Activated naive CD8-positive, alpha-beta T cell treated with anti-CD3 and anti-CD28 coated beads, Interleukin-2, amount 10 ng/mL, durations not matched to agents 7 days and 5 days (primary cell): ENCODE results near the gene NBPF3. TPM values are rescaled to one million over a fixed set of nuclear protein-coding genes. Genes with fewer than 3 reads are reported as not detected.
"Not testable (repeated sequence)": the region's sequence is repeated elsewhere in the genome, so short reads cannot be mapped to it uniquely, and the experiment has no call there.

Experiments
- ATAC-seq: fragments of 150-1000 bp; cut with Tn5 transposase; one replicate; pipeline ENCODE4 v1.10.0; 2021; ENCODE audit warnings: low read depth, moderate library complexity
- POLR2A ChIA-PET: fragments of 350-600 bp; sonication (Branson Sonifier 250); formaldehyde crosslinking; loops from one replicate; lab custom pipeline; 2021; ENCODE audit warnings: antibody characterized with exemption; lab: Charles Lee
- DNase-seq: peaks from one replicate; pipeline ENCODE4 v3.0.0; 2021
- H3K27ac Mint-ChIP-seq: one replicate; pipeline ENCODE4 v1.8.0; 2022; ENCODE audit warnings: mild to moderate bottlenecking, mixed read lengths
- H3K27me3 Mint-ChIP-seq: one replicate; pipeline ENCODE4 v1.8.0; 2022; ENCODE audit warnings: mild to moderate bottlenecking, moderate library complexity, mixed read lengths
- H3K36me3 Mint-ChIP-seq: one replicate; pipeline ENCODE4 v1.8.0; 2021; ENCODE audit warnings: mild to moderate bottlenecking, mixed read lengths
- H3K4me1 Mint-ChIP-seq: one replicate; pipeline ENCODE4 v1.8.0; 2021; ENCODE audit warnings: mixed read lengths
- H3K4me3 Mint-ChIP-seq: one replicate; pipeline ENCODE4 v1.8.0; 2022; ENCODE audit warnings: mild to moderate bottlenecking, moderate library complexity, mixed read lengths
- H3K9me3 Mint-ChIP-seq: one replicate; pipeline ENCODE4 v1.8.0; 2021; ENCODE audit warnings: mixed read lengths
- total RNA-seq, 2 experiments: library from RNA; stranded (reverse); gene quantifications; one replicate each; pipeline ENCODE4 v1.2.3, GENCODE V29; 2021

Gene NBPF3
- total RNA-seq, 2 experiments from 2014 or later: 8.5 to 12.3 TPM

GRCh38 chr1:21509351-21510112 is 69.6 kb downstream of the NBPF3 start, which contains the start of gene ALPL:
Gene ALPL, plus strand, starts transcription at chr1:21509423. Its CDS starts 44,659 bp downstream, at chr1:21554082.
- ATAC-seq: no peak
- POLR2A ChIA-PET: no interaction called here
- Mint-ChIP-seq H3K27me3 (peaks cover 48% of the 10 kb centered on the region), H3K9me3 (no peaks in the 10 kb centered on the region), H3K36me3 (no peaks in the 10 kb centered on the region), H3K27ac (peak within 1 kb of the TSS; percentile 55), H3K4me3 (peak within 1 kb of the TSS; percentile 73), H3K4me1 (peaks cover 2% of the 10 kb centered on the region)
- no peak for DNase-seq

GRCh38 chr1:21510113-21510493 is 70.2 kb downstream of the NBPF3 start:
- H3K36me3 Mint-ChIP-seq: no peaks in the 10 kb centered on the region
- H3K27ac Mint-ChIP-seq: no peak overlapping the region
- no peak for ATAC-seq
- H3K4me3 Mint-ChIP-seq: no peak overlapping the region
- DNase-seq: no peak
- H3K27me3 Mint-ChIP-seq: peaks cover 48% of the 10 kb centered on the region
- no peaks in the 10 kb centered on the region for H3K9me3 Mint-ChIP-seq
- POLR2A ChIA-PET: no interaction called here
- H3K4me1 Mint-ChIP-seq: peaks cover 2% of the 10 kb centered on the region

- Mint-ChIP-seq H3K27ac (no peak overlapping the region), H3K9me3 (no peaks in the 10 kb centered on the region), H3K36me3 (no peaks in the 10 kb centered on the region), H3K27me3 (peaks cover 48% of the 10 kb centered on the region), H3K4me1 (peaks cover 2% of the 10 kb centered on the region), H3K4me3 (no peak overlapping the region)
- ATAC-seq: no peak
- POLR2A ChIA-PET: interaction anchor here (1.2 kb wide), 1 partner anchor 24 kb away, joined by 3 read pairs; no protein-coding TSS in a partner anchor
- DNase-seq: no peak
These were observed 71.1 kb downstream of the NBPF3 start for GRCh38 chr1:21510885-21511578.

- DNase-seq: no peak
- no peak overlapping the region for H3K4me3 Mint-ChIP-seq
- POLR2A ChIA-PET: interaction anchor here (1.2 kb wide), 1 partner anchor 23 kb away, joined by 3 read pairs; no protein-coding TSS in a partner anchor
- no peaks in the 10 kb centered on the region for H3K9me3 Mint-ChIP-seq
- peaks cover 2% of the 10 kb centered on the region for H3K4me1 Mint-ChIP-seq
- H3K27ac Mint-ChIP-seq: no peak overlapping the region
- no peaks in the 10 kb centered on the region for H3K36me3 Mint-ChIP-seq
- ATAC-seq: no peak
- H3K27me3 Mint-ChIP-seq: peaks cover 43% of the 10 kb centered on the region
These were observed 71.9 kb downstream of the NBPF3 start for GRCh38 chr1:21511579-21512522.

- Mint-ChIP-seq H3K27ac (no peak overlapping the region), H3K27me3 (peaks cover 27% of the 10 kb centered on the region), H3K9me3 (no peaks in the 10 kb centered on the region), H3K36me3 (no peaks in the 10 kb centered on the region), H3K4me3 (no peak overlapping the region), H3K4me1 (no peaks in the 10 kb centered on the region)
- DNase-seq (no peak), ATAC-seq (no peak)
- POLR2A ChIA-PET: no interaction called here
These were observed 74.3 kb downstream of the NBPF3 start for GRCh38 chr1:21514245-21514644.

- Mint-ChIP-seq H3K27me3 (peaks cover 6% of the 10 kb centered on the region), H3K36me3 (no peaks in the 10 kb centered on the region), H3K4me3 (no peak overlapping the region), H3K9me3 (no peaks in the 10 kb centered on the region), H3K27ac (no peak overlapping the region), H3K4me1 (no peaks in the 10 kb centered on the region)
- ATAC-seq: no peak
- POLR2A ChIA-PET: no interaction called here
- DNase-seq: no peak
These were observed 77.2 kb downstream of the NBPF3 start for GRCh38 chr1:21517161-21517589.

GRCh38 chr1:21517660-21518480 is 77.9 kb downstream of the NBPF3 start:
- Mint-ChIP-seq H3K27me3 (peaks cover 6% of the 10 kb centered on the region), H3K4me1 (no peaks in the 10 kb centered on the region), H3K27ac (no peak overlapping the region), H3K36me3 (no peaks in the 10 kb centered on the region), H3K9me3 (no peaks in the 10 kb centered on the region), H3K4me3 (no peak overlapping the region)
- POLR2A ChIA-PET: no interaction called here
- DNase-seq: no peak
- no peak for ATAC-seq

- H3K4me1 Mint-ChIP-seq: no peaks in the 10 kb centered on the region
- H3K36me3 Mint-ChIP-seq: no peaks in the 10 kb centered on the region
- POLR2A ChIA-PET: no interaction called here
- ATAC-seq (no peak), DNase-seq (no peak)
- H3K9me3 Mint-ChIP-seq: no peaks in the 10 kb centered on the region
- H3K4me3 Mint-ChIP-seq: no peak overlapping the region
- H3K27ac Mint-ChIP-seq: no peak overlapping the region
- peaks cover 4% of the 10 kb centered on the region for H3K27me3 Mint-ChIP-seq
These were observed 79.0 kb downstream of the NBPF3 start for GRCh38 chr1:21518774-21519455.

GRCh38 chr1:21519486-21520070 is 79.6 kb downstream of the NBPF3 start:
- ATAC-seq, H3K27ac Mint-ChIP-seq, POLR2A ChIA-PET: not testable (repeated sequence)

GRCh38 chr1:21520899-21521716 is 81.2 kb downstream of the NBPF3 start:
- Mint-ChIP-seq H3K4me1 (no peaks in the 10 kb centered on the region), H3K9me3 (no peaks in the 10 kb centered on the region), H3K36me3 (no peaks in the 10 kb centered on the region), H3K27me3 (peaks cover 3% of the 10 kb centered on the region), H3K27ac (no peak overlapping the region), H3K4me3 (no peak overlapping the region)
- ATAC-seq (no peak), DNase-seq (no peak)
- POLR2A ChIA-PET: no interaction called here

More at GRCh38 chr1:21519486-21520070, 79.6 kb downstream of the NBPF3 start:
- not testable (repeated sequence) for H3K4me3 Mint-ChIP-seq, H3K27me3 Mint-ChIP-seq, DNase-seq, H3K36me3 Mint-ChIP-seq, H3K4me1 Mint-ChIP-seq, H3K9me3 Mint-ChIP-seq

GRCh38 chr1:21521717-21522060 is 81.8 kb downstream of the NBPF3 start:
- no peaks in the 10 kb centered on the region for H3K9me3 Mint-ChIP-seq
- ATAC-seq (no peak), DNase-seq (no peak)
- H3K36me3 Mint-ChIP-seq: no peaks in the 10 kb centered on the region
- peaks cover 3% of the 10 kb centered on the region for H3K27me3 Mint-ChIP-seq
- no peak overlapping the region for H3K4me3 Mint-ChIP-seq
- H3K27ac Mint-ChIP-seq: no peak overlapping the region
- no peaks in the 10 kb centered on the region for H3K4me1 Mint-ChIP-seq
- POLR2A ChIA-PET: no interaction called here
